Measurements from ENCODE around the gene HECTD4. TPM values are rescaled to one million over a fixed set of nuclear protein-coding genes. Genes with fewer than 3 reads are reported as not detected.

Gene HECTD4
- polyA plus RNA-seq, 1 donor: 38.1 TPM

DNA sequence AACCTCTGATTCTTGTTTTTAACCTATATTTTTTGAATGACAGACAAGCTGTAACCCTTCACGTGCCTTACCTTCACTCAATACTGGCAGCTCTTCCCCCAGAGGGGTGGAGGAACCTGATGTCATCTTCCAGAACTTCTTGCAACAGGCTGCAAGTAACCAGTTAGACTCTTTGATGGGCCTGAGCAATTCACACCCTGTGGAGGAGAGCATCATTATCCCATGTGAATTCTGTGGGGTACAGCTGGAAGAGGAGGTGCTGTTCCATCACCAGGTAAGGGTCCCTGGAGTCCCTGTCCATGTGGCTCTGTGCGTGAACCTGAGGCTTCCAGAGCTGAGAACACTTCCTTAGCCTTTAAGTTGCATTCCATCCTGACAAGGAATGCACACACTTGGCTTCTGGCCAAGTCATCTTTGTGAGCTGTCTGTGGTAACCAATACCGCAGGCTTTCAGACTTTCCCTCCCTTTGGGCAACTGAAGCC lies 234.2 kb downstream of the HECTD4 start:
- Histone ChIP-seq H3K4me1 (ENCODE audit: control insufficient read depth, insufficient read depth, low read length) (peaks cover 3% of the 10 kb centered on the region), H3K27me3 (ENCODE audit: control insufficient read depth, insufficient read depth, low read length) (no peaks in the 10 kb centered on the region), H3K4me3 (ENCODE audit: low read length) (no peak overlapping the region), H3K27ac (ENCODE audit: low read length) (no peak overlapping the region), H3K9me3 (ENCODE audit: control insufficient read depth, low read depth, low read length) (no peaks in the 10 kb centered on the region), H3K36me3 (ENCODE audit: control insufficient read depth, insufficient read depth, low read length) (peaks cover 81% of the 10 kb centered on the region)
- DNase-seq: no peak
- no CpG with 5 or more reads among the region's 3 CpGs for WGBS (ENCODE audit: insufficient coverage, low lambda C conversion rate)

DNA sequence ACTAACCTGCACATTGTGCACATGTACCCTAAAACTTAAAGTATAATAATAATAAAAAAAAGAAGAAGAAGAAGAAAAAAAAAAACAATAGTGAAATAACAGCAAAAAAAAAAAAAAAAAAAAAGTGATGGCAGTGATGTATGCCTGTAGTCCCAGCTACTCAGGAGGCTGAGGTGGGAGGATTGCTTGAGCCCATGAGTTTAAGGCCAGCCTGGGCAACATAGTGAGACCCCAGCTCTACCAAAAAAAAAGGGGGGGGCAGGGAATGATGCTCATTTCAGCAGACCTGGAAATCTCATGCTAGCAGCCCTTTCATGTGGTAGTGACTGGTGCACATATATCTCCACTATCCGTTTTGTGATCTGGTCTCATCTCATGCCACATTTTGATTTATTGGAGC lies 236.1 kb downstream of the HECTD4 start:
- no CpG with 5 or more reads among the region's 1 CpG for WGBS (ENCODE audit: insufficient coverage, low lambda C conversion rate)
- Histone ChIP-seq H3K4me3 (ENCODE audit: low read length) (no peak overlapping the region), H3K27me3 (ENCODE audit: control insufficient read depth, insufficient read depth, low read length) (no peaks in the 10 kb centered on the region), H3K9me3 (ENCODE audit: control insufficient read depth, low read depth, low read length) (no peaks in the 10 kb centered on the region), H3K4me1 (ENCODE audit: control insufficient read depth, insufficient read depth, low read length) (peaks cover 3% of the 10 kb centered on the region), H3K27ac (ENCODE audit: low read length) (no peak overlapping the region), H3K36me3 (ENCODE audit: control insufficient read depth, insufficient read depth, low read length) (peaks cover 71% of the 10 kb centered on the region)
- DNase-seq: no peak

- peaks cover 68% of the 10 kb centered on the region for H3K36me3 ChIP-seq (ENCODE audit: control insufficient read depth, insufficient read depth, low read length)
- WGBS (ENCODE audit: insufficient coverage, low lambda C conversion rate): 80% methylated on average over 2 of the region's 5 CpGs
These were observed 241.5 kb downstream of the HECTD4 start for GRCh38 chr12:112140728-112141127.

GRCh38 chr12:112134731-112135130 lies 247.5 kb downstream of the HECTD4 start:
- no peaks in the 10 kb centered on the region for H3K9me3 ChIP-seq (ENCODE audit: control insufficient read depth, low read depth, low read length)
- H3K4me1 ChIP-seq (ENCODE audit: control insufficient read depth, insufficient read depth, low read length): peaks cover 8% of the 10 kb centered on the region
- H3K4me3 ChIP-seq (ENCODE audit: low read length): no peak overlapping the region
- H3K36me3 ChIP-seq (ENCODE audit: control insufficient read depth, insufficient read depth, low read length): peaks cover 43% of the 10 kb centered on the region
- whole genome bisulfite sequencing (ENCODE audit: insufficient coverage, low lambda C conversion rate): no CpG with 5 or more reads among the region's 3 CpGs
- DNase-seq: no peak
- no peak overlapping the region for H3K27ac ChIP-seq (ENCODE audit: low read length)
- no peaks in the 10 kb centered on the region for H3K27me3 ChIP-seq (ENCODE audit: control insufficient read depth, insufficient read depth, low read length)

More at GRCh38 chr12:112140728-112141127, 241.5 kb downstream of the HECTD4 start:
- Histone ChIP-seq H3K27me3 (ENCODE audit: control insufficient read depth, insufficient read depth, low read length) (no peaks in the 10 kb centered on the region), H3K27ac (ENCODE audit: low read length) (no peak overlapping the region), H3K4me3 (ENCODE audit: low read length) (no peak overlapping the region), H3K4me1 (ENCODE audit: control insufficient read depth, insufficient read depth, low read length) (no peaks in the 10 kb centered on the region), H3K9me3 (ENCODE audit: control insufficient read depth, low read depth, low read length) (no peaks in the 10 kb centered on the region)
- DNase-seq: no peak

DNA sequence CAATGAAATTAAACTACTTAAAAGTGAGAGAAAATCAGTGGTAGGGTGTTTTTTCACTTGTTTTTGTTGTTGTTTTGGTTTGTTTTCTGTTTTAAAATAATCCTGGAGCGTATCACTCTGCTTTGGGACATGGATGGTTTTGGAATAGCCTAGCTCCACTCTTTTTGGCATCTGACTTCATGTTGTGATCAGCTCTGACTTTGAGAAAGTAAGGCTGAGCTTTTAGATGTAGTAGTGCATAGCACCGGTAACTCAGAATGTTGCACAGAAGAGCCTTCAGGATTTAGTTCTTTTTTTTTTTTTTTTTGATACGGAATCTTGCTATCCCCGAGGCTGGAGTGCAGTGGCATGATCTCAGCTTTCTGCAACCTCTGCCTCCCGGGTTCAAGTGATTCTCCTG lies 248.8 kb downstream of the HECTD4 start:
- Histone ChIP-seq H3K4me1 (ENCODE audit: control insufficient read depth, insufficient read depth, low read length) (peaks cover 9% of the 10 kb centered on the region), H3K27me3 (ENCODE audit: control insufficient read depth, insufficient read depth, low read length) (no peaks in the 10 kb centered on the region), H3K27ac (ENCODE audit: low read length) (no peak overlapping the region), H3K4me3 (ENCODE audit: low read length) (no peak overlapping the region), H3K9me3 (ENCODE audit: control insufficient read depth, low read depth, low read length) (no peaks in the 10 kb centered on the region), H3K36me3 (ENCODE audit: control insufficient read depth, insufficient read depth, low read length) (peaks cover 33% of the 10 kb centered on the region)
- 88% methylated on average over 1 of the region's 5 CpGs for WGBS (ENCODE audit: insufficient coverage, low lambda C conversion rate)
- no peak for DNase-seq

GRCh38 chr12:112131686-112132085 lies 250.5 kb downstream of the HECTD4 start:
- Histone ChIP-seq H3K27me3 (ENCODE audit: control insufficient read depth, insufficient read depth, low read length) (no peaks in the 10 kb centered on the region), H3K4me3 (ENCODE audit: low read length) (no peak overlapping the region), H3K4me1 (ENCODE audit: control insufficient read depth, insufficient read depth, low read length) (peaks cover 9% of the 10 kb centered on the region), H3K9me3 (ENCODE audit: control insufficient read depth, low read depth, low read length) (no peaks in the 10 kb centered on the region), H3K27ac (ENCODE audit: low read length) (no peak overlapping the region), H3K36me3 (ENCODE audit: control insufficient read depth, insufficient read depth, low read length) (peaks cover 23% of the 10 kb centered on the region)
- DNase-seq: no peak
- WGBS (ENCODE audit: insufficient coverage, low lambda C conversion rate): 100% methylated on average over 1 of the region's 1 CpG

GRCh38 chr12:112130441-112130998 lies 251.7 kb downstream of the HECTD4 start:
- Histone ChIP-seq H3K27ac (ENCODE audit: low read length) (peak overlapping the region; percentile 89), H3K9me3 (ENCODE audit: control insufficient read depth, low read depth, low read length) (no peaks in the 10 kb centered on the region), H3K27me3 (ENCODE audit: control insufficient read depth, insufficient read depth, low read length) (no peaks in the 10 kb centered on the region), H3K4me3 (ENCODE audit: low read length) (no peak overlapping the region), H3K4me1 (ENCODE audit: control insufficient read depth, insufficient read depth, low read length) (peaks cover 12% of the 10 kb centered on the region), H3K36me3 (ENCODE audit: control insufficient read depth, insufficient read depth, low read length) (peaks cover 13% of the 10 kb centered on the region)
- peak in 1 of 2 donors; percentile 70 for DNase-seq
- 43% methylated on average over 1 of the region's 2 CpGs for WGBS (ENCODE audit: insufficient coverage, low lambda C conversion rate)

- no peaks in the 10 kb centered on the region for H3K27me3 ChIP-seq (ENCODE audit: control insufficient read depth, insufficient read depth, low read length)
- H3K9me3 ChIP-seq (ENCODE audit: control insufficient read depth, low read depth, low read length): no peaks in the 10 kb centered on the region
- DNase-seq: no peak
- H3K27ac ChIP-seq (ENCODE audit: low read length): no peak overlapping the region
- WGBS (ENCODE audit: insufficient coverage, low lambda C conversion rate): 81% methylated on average over 4 of the region's 7 CpGs
- H3K4me1 ChIP-seq (ENCODE audit: control insufficient read depth, insufficient read depth, low read length): peaks cover 12% of the 10 kb centered on the region
- no peak overlapping the region for H3K4me3 ChIP-seq (ENCODE audit: low read length)
- H3K36me3 ChIP-seq (ENCODE audit: control insufficient read depth, insufficient read depth, low read length): no peaks in the 10 kb centered on the region
These were observed 255.3 kb downstream of the HECTD4 start for GRCh38 chr12:112126911-112127310.

DNA sequence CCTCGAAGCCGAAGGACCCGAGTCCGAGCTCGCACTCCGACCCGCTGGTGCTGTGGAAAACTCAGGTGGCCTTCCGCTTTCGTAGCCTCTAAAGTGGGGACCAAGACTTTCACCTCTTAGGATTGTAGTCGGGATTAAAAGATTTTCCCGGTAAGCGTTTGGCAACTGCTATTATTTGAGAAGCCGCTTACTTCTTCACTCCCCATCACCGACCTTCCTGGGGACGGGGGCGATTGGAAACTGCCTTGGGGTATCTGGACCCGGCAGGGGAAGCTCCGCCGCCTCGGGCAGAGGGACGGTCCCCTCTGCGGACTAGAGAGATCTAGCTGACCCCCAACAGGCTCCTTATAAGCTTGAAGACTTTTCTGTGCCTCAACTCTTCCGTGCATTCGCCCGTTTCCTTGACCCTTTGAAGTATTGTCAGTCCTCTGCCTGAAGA lies 256.2 kb downstream of the HECTD4 start:
- Histone ChIP-seq H3K4me3 (ENCODE audit: low read length) (peak overlapping the region; percentile 79), H3K27ac (ENCODE audit: low read length) (peak overlapping the region; percentile 75), H3K27me3 (ENCODE audit: control insufficient read depth, insufficient read depth, low read length) (no peaks in the 10 kb centered on the region), H3K36me3 (ENCODE audit: control insufficient read depth, insufficient read depth, low read length) (no peaks in the 10 kb centered on the region), H3K4me1 (ENCODE audit: control insufficient read depth, insufficient read depth, low read length) (peaks cover 12% of the 10 kb centered on the region), H3K9me3 (ENCODE audit: control insufficient read depth, low read depth, low read length) (no peaks in the 10 kb centered on the region)
- DNase-seq: no peak
- no CpG with 5 or more reads among the region's 25 CpGs for WGBS (ENCODE audit: insufficient coverage, low lambda C conversion rate)

DNA sequence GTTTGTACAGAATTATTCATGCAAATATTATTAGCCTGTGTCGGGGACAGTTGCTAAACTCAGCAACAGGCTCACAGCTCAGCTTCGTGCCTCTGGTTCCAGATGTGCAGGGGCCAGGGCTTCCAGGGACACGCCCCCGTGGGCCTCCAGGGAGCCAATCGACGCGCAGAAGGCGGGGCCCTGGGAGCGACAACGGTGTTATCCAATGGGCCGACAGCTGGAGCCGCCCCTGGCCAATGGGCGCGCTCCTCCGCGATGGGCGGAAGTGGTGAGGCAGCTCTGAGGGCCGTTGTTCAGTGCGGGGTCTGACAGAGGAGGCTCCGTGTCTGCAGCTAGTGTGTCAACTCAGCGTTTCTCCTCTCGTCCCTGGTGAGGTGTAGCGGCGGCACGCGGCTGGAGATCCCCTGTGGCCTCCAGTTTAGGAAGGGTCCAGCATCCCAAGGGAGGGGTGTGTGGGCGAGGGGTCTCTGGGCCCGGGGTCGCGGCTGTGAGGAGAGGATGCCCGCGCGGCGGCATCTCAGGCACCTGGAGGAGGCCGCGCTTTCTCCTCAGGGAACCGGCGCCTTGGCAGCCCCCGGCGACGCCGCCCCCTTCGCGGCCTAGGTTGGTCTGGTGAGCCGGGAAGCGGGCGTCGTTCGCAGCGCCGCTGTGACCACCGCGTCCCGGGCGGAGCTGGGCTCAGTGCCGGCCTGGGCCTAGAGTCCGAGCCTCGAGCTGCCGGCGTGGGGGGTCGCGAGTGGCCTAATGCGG lies 256.8 kb downstream of the HECTD4 start, which contains the start of gene TRAFD1:
Gene TRAFD1 (plus strand): TSS at position 311 of the 750 bp plus-strand sequence. CDS start 4,963 bp downstream, outside the sequence.
- no peaks in the 10 kb centered on the region for H3K36me3 ChIP-seq (ENCODE audit: control insufficient read depth, insufficient read depth, low read length)
- peak within 1 kb of the TSS; percentile 79 for H3K4me3 ChIP-seq (ENCODE audit: low read length)
- peaks cover 11% of the 10 kb centered on the region for H3K4me1 ChIP-seq (ENCODE audit: control insufficient read depth, insufficient read depth, low read length)
- H3K9me3 ChIP-seq (ENCODE audit: control insufficient read depth, low read depth, low read length): no peaks in the 10 kb centered on the region
- no CpG with 5 or more reads among the region's 63 CpGs for WGBS (ENCODE audit: insufficient coverage, low lambda C conversion rate)
- peak; percentile 96 to 98 for DNase-seq
- H3K27me3 ChIP-seq (ENCODE audit: control insufficient read depth, insufficient read depth, low read length): no peaks in the 10 kb centered on the region
- peak within 1 kb of the TSS; percentile 75 for H3K27ac ChIP-seq (ENCODE audit: low read length)
